A673 (cell line): ENCODE data around the gene PDCD6IP.

Source experiments
- CTCF ChIP-seq: fragments of 300-800, 200-600 bp; sonication (generic); conservative IDR thresholded peaks from 2 replicates; pipeline ENCODE4 v1.5.1; 2017; ENCODE audit warnings: low read depth, mild to moderate bottlenecking, antibody characterized with exemption, low read length, moderate library complexity, mixed read lengths
- EZH2 ChIP-seq: fragments of 200-600 bp; sonication (generic); IDR thresholded peaks from 2 replicates; pipeline ENCODE4 v1.6.1; 2017; ENCODE audit warnings: borderline replicate concordance, low read depth, mild to moderate bottlenecking, mixed read lengths, antibody characterized with exemption, low read length; ENCODE audit not compliant: poor library complexity, severe bottlenecking

DNA sequence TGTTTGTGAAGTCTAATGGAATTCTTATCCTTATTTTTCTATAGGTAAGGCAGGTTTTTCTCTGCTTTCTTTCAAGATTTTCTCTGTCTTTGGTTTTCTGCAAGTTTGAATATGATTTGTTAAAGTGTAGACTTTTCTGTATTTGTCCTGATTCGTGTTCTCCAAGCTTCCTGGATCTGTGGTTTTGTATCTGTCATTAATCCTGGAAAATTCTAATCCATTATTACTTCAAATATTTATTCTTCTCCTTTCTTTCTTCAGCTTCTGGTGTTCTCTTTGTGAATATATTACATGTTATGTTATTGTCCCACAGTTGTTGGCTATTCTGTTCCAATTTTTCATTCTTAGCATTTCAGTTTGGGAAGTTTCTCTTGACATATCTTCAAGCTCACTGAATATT, 76.4 kb downstream of the PDCD6IP start:
- TF ChIP-seq CTCF (no peak), EZH2 (no peak)
